Measurements from ENCODE around the gene MTUS2.
"Not testable (repeated sequence)": the region's sequence is repeated elsewhere in the genome, so short reads cannot be mapped to it uniquely, and the experiment has no call there.

MTUS2 gene

GRCh38 chr13:29182216-29182615 lies 362.1 kb downstream of the MTUS2 start:
- TF ChIP-seq CTCF (IDR thresholded peaks at IDR 0.05; ENCODE audit: low read depth, low read length), result no peak
- DNase-seq (ENCODE audit: extremely low read depth, low read depth), result no peak

DNA sequence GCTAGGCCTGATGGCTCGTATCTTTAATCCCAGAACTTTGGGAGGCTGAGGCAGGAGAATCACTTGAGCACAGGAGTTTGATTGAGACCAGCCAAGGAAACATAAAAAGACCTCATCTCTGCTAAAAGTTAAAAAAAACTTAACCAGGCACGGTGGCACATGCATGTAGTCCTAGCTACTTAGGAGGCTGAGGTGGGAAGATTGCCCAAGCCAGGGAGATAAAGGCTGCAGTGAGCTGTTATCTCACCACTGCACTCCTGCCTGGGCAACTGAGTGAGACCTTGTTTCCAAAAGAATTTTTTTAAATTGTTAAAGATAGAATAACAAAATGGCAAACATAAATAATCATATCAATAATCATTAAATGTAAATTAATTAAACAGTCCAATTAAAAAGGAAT lies 365.8 kb downstream of the MTUS2 start:
- DNase-seq (ENCODE audit: extremely low read depth, low read depth), result no peak
- TF ChIP-seq CTCF (IDR thresholded peaks at IDR 0.05; ENCODE audit: low read depth, low read length), result no peak

- no peak for TF ChIP-seq CTCF (IDR thresholded peaks at IDR 0.05; ENCODE audit: low read depth, low read length)
- no peak for DNase-seq (ENCODE audit: extremely low read depth, low read depth)
Measured at GRCh38 chr13:29187584-29187983, 367.4 kb downstream of the MTUS2 start.

GRCh38 chr13:29190298-29190697 lies 370.2 kb downstream of the MTUS2 start:
- no peak for TF ChIP-seq CTCF (IDR thresholded peaks at IDR 0.05; ENCODE audit: low read depth, low read length)
- no peak for DNase-seq (ENCODE audit: extremely low read depth, low read depth)

- TF ChIP-seq CTCF (IDR thresholded peaks at IDR 0.05; ENCODE audit: low read depth, low read length), result no peak
- no peak for DNase-seq (ENCODE audit: extremely low read depth, low read depth)
Measured at GRCh38 chr13:29193083-29193482, 372.9 kb downstream of the MTUS2 start.

- TF ChIP-seq CTCF (IDR thresholded peaks at IDR 0.05; ENCODE audit: low read depth, low read length), result no peak
Measured at GRCh38 chr13:29195456-29195855, 375.3 kb downstream of the MTUS2 start.

DNA sequence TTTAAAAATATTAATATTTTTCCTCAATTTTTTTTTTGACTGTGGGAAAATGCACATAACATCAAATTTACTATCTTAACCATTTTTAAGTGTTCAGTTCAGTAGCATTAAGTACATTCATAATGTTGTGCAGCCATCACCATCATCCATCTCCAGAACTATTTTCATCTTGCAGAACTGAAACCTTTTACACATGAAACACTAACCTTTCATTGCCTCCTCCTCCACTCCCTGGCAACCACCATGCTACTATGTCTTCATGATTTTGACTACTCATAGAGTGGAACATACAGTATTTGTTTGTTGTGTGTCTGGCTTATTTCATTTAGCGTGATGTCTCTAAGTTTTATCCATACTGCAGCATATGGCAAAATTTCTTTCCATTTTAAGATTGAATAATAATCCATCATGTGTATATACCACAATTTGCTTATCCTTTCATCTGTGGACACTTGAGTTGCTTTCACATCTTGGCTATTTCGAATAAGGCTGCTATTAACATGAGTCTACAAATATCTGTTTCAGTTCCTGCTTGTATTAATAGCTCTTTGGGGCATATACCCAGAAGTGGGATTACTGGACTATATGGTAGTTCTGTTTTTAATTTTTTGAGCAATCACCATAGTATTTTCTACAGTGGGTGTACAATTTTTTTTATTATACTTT lies 376.4 kb downstream of the MTUS2 start:
- no peak for TF ChIP-seq CTCF (IDR thresholded peaks at IDR 0.05; ENCODE audit: low read depth, low read length)
- no peak for DNase-seq (ENCODE audit: extremely low read depth, low read depth)

More at GRCh38 chr13:29195456-29195855, 375.3 kb downstream of the MTUS2 start:
- no peak for DNase-seq (ENCODE audit: extremely low read depth, low read depth)

GRCh38 chr13:29202753-29203152 lies 382.6 kb downstream of the MTUS2 start:
- DNase-seq (ENCODE audit: extremely low read depth, low read depth), result not testable (repeated sequence)

Measured in AG09319 (cell line).